ENCODE measurements around the gene SLC24A4.

SLC24A4 gene

GRCh38 chr14:92316937-92317336, 6.0 kb upstream of the SLC24A4 start:
- DNase-seq, result no peak

- DNase-seq, result no peak
These were observed 5.5 kb upstream of the SLC24A4 start for GRCh38 chr14:92317511-92317910.

GRCh38 chr14:92321701-92322100, 1.3 kb upstream of the SLC24A4 start:
- DNase-seq, result no peak

GRCh38 chr14:92322516-92322915, 449 bp upstream of the SLC24A4 start:
- no peak for DNase-seq

- DNase-seq, result no peak
These were observed 1.2 kb downstream of the SLC24A4 start for GRCh38 chr14:92323916-92324818.

GRCh38 chr14:92325835-92326234, 2.9 kb downstream of the SLC24A4 start:
- no peak for DNase-seq

GRCh38 chr14:92328664-92329255, 5.8 kb downstream of the SLC24A4 start:
- DNase-seq, result no peak

GRCh38 chr14:92334050-92334449, 11.1 kb downstream of the SLC24A4 start:
- no peak for DNase-seq

- no peak for DNase-seq
These were observed 13.4 kb downstream of the SLC24A4 start for GRCh38 chr14:92336363-92336762.

GRCh38 chr14:92339426-92339825, 16.5 kb downstream of the SLC24A4 start:
- no peak for DNase-seq

- DNase-seq, result no peak
These were observed 17.1 kb downstream of the SLC24A4 start for GRCh38 chr14:92340071-92340470.

GRCh38 chr14:92340931-92341330, 18.0 kb downstream of the SLC24A4 start:
- no peak for DNase-seq

- no peak for DNase-seq
These were observed 18.8 kb downstream of the SLC24A4 start for GRCh38 chr14:92341791-92342190.

- DNase-seq, result no peak
These were observed 25.2 kb downstream of the SLC24A4 start for GRCh38 chr14:92348154-92348553.

GRCh38 chr14:92351750-92352149, 28.8 kb downstream of the SLC24A4 start:
- no peak for DNase-seq

- no peak for DNase-seq
These were observed 29.4 kb downstream of the SLC24A4 start for GRCh38 chr14:92352158-92352985.

- DNase-seq, result no peak
These were observed 30.5 kb downstream of the SLC24A4 start for GRCh38 chr14:92353447-92353846.

GRCh38 chr14:92356677-92357076, 33.7 kb downstream of the SLC24A4 start:
- no peak for DNase-seq

GRCh38 chr14:92360651-92361370, 37.8 kb downstream of the SLC24A4 start:
- no peak for DNase-seq

- peak in 1 of 2 experiments; percentile 7 for DNase-seq
These were observed 39.8 kb downstream of the SLC24A4 start for GRCh38 chr14:92362781-92363235.

GRCh38 chr14:92366237-92366636, 43.3 kb downstream of the SLC24A4 start:
- no peak for DNase-seq

GRCh38 chr14:92368001-92368400, 45.0 kb downstream of the SLC24A4 start:
- no peak for DNase-seq

GRCh38 chr14:92369097-92369496, 46.1 kb downstream of the SLC24A4 start:
- DNase-seq, result no peak

Data from NCI-H1930 (cell line).